HepG2 (cell line): ENCODE data around the gene CCNJL.

Source experiments
- HNRNPH1 ChIP-seq: fragments of 200-400 bp; formaldehyde crosslinking; optimal IDR thresholded peaks from 2 replicates; pipeline ENCODE3; 2017; ENCODE audit warnings: mild to moderate bottlenecking, low read depth, low read length
- MYC ChIP-seq: sonication (generic); formaldehyde crosslinking; IDR thresholded peaks from 2 replicates; pipeline ENCODE4 v1.9.0; 2021; ENCODE audit warnings: missing genetic modification reagents, borderline replicate concordance
- NR2F1 ChIP-seq, 2 experiments: fragments of 450-650 bp in 1 of 2; formaldehyde crosslinking in 1 of 2; IDR thresholded peaks; 2 replicates each; pipeline versions ENCODE4 v1.5.0 to v1.6.1; 2016 to 2020; ENCODE audit warnings: mild to moderate bottlenecking in 1 of 2, missing compliant biosample characterization in 1 of 2, missing genetic modification reagents in 1 of 2, moderate library complexity in 1 of 2
- REPIN1 ChIP-seq: sonication (generic); formaldehyde crosslinking; IDR thresholded peaks from 2 replicates; pipeline ENCODE4 v1.8.0; 2022; ENCODE audit warnings: missing genetic modification reagents, low read depth, mild to moderate bottlenecking, borderline replicate concordance
- ZBTB10 ChIP-seq: sonication (generic); formaldehyde crosslinking; IDR thresholded peaks from 2 replicates; pipeline ENCODE4 v1.4.0; 2020; ENCODE audit warnings: missing genetic modification reagents, borderline replicate concordance
- ZNF274 ChIP-seq: sonication (generic); formaldehyde crosslinking; IDR thresholded peaks from 2 replicates; pipeline ENCODE4 v1.5.1; 2020; ENCODE audit warnings: mild to moderate bottlenecking, missing genetic modification reagents
- TF ChIP-seq, protein P1 (sequence below): sonication (generic); formaldehyde crosslinking; IDR thresholded peaks from 2 replicates; pipeline ENCODE4 v1.5.0; 2020; ENCODE audit warnings: mild to moderate bottlenecking, missing genetic modification reagents, moderate library complexity

DNA sequence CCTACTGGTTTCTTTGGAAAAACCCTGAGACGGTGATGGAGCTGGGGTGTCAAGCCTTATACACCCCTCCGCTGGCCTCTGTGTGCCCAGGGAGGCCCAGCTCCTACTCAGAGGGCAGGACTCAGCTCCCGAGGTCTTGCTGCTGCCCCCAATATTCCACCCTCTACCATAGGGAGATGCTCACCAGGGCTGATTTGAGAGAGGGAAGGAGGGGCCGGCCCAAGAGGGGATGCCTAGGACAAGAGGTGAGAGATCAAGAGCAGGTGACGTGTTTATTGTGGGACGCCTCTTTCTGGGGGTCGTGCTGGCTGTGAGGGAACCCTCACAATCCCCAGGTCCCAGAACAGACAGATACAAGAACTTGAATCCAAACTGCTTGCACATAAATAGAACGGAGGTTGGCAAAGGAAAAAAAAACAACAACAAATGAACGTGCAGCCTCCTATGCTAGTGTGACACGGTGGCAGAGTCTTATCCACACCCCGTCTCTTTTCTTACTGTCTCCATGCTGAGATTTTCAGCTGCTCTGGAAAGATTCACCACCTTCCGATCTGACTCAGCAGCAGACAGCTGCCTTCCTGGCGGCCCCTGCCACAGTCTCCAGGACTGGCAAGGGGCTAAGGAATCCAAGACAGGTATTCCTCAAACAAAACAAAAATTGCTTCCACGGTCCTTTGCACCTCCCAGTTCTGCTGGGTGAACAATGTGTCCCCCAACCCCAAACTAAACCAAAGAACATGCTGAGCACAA, 60.8 kb downstream of the CCNJL start:
- TF ChIP-seq ZBTB10 (CRISPR knock-in tag) (no peak), HNRNPH1 (no peak), NR2F1 (CRISPR knock-in tag; IDR thresholded peaks at IDR 0.05) (no peak), MYC (CRISPR knock-in tag) (no peak), ZNF274 (CRISPR knock-in tag) (no peak), REPIN1 (no peak)
- TF ChIP-seq, protein P1, sequence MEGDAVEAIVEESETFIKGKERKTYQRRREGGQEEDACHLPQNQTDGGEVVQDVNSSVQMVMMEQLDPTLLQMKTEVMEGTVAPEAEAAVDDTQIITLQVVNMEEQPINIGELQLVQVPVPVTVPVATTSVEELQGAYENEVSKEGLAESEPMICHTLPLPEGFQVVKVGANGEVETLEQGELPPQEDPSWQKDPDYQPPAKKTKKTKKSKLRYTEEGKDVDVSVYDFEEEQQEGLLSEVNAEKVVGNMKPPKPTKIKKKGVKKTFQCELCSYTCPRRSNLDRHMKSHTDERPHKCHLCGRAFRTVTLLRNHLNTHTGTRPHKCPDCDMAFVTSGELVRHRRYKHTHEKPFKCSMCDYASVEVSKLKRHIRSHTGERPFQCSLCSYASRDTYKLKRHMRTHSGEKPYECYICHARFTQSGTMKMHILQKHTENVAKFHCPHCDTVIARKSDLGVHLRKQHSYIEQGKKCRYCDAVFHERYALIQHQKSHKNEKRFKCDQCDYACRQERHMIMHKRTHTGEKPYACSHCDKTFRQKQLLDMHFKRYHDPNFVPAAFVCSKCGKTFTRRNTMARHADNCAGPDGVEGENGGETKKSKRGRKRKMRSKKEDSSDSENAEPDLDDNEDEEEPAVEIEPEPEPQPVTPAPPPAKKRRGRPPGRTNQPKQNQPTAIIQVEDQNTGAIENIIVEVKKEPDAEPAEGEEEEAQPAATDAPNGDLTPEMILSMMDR: no peak
